ENCODE measurements around the gene VAX1. TPM values are rescaled to one million over a fixed set of nuclear protein-coding genes. Genes with fewer than 3 reads are reported as not detected.

Gene VAX1
- total RNA-seq, 1 experiment from 2014 or later: 74.4 TPM

GRCh38 chr10:117175901-117176534 lies 37.9 kb upstream of the VAX1 start:
- TSS peak; percentile 12 for BruUV-seq (replicated peaks)
- Histone ChIP-seq H3K9me3 (ENCODE audit: low read depth, low read length, poor library complexity, severe bottlenecking) (no peaks in the 10 kb centered on the region), H3K36me3 (ENCODE audit: insufficient read depth, low read length, poor library complexity, severe bottlenecking) (no peaks in the 10 kb centered on the region), H3K27ac (ENCODE audit: low read depth, low read length, poor library complexity, severe bottlenecking) (peak overlapping the region; percentile 20), H3K4me3 (ENCODE audit: low read depth, low read length, poor library complexity, severe bottlenecking) (peak overlapping the region; percentile 51), H3K27me3 (replicated peaks; ENCODE audit: insufficient read depth, low read depth, low read length, poor library complexity) (no peaks in the 10 kb centered on the region), H3K4me1 (ENCODE audit: insufficient read depth, low read length, poor library complexity, severe bottlenecking) (peaks cover 15% of the 10 kb centered on the region)
- DNase-seq (ENCODE audit: low spot score): peak; percentile 90
- ChIA-PET POLR2A (ENCODE audit: low non-redundant PET) (no interaction called here), CTCF (interaction anchor here (1.3 to 2.3 kb wide), 7 partner anchors 10 to 494 kb away, joined by 4 to 38 read pairs (median 13); no protein-coding TSS in a partner anchor)
- TF ChIP-seq, protein P1, sequence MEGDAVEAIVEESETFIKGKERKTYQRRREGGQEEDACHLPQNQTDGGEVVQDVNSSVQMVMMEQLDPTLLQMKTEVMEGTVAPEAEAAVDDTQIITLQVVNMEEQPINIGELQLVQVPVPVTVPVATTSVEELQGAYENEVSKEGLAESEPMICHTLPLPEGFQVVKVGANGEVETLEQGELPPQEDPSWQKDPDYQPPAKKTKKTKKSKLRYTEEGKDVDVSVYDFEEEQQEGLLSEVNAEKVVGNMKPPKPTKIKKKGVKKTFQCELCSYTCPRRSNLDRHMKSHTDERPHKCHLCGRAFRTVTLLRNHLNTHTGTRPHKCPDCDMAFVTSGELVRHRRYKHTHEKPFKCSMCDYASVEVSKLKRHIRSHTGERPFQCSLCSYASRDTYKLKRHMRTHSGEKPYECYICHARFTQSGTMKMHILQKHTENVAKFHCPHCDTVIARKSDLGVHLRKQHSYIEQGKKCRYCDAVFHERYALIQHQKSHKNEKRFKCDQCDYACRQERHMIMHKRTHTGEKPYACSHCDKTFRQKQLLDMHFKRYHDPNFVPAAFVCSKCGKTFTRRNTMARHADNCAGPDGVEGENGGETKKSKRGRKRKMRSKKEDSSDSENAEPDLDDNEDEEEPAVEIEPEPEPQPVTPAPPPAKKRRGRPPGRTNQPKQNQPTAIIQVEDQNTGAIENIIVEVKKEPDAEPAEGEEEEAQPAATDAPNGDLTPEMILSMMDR (conservative IDR thresholded peaks at IDR 0.05; ENCODE audit: low read depth, low read length): peak; percentile 90
- TF ChIP-seq EZH2 (IDR thresholded peaks at IDR 0.05; ENCODE audit: borderline replicate concordance, low read depth, low read length, poor library complexity, severe bottlenecking): no peak
- intact Hi-C loops (cut with micrococcal nuclease; ENCODE audit: unreplicated experiment): loop anchor here (1.0 to 2.0 kb wide), 5 partner anchors 85 to 731 kb away; no protein-coding TSS in a partner anchor

GRCh38 chr10:117175215-117175900 lies 37.3 kb upstream of the VAX1 start:
- ChIA-PET POLR2A (ENCODE audit: low non-redundant PET) (no interaction called here), CTCF (interaction anchor here (0.7 to 2.3 kb wide), 16 partner anchors 9 to 732 kb away, joined by 3 to 38 read pairs (median 4); partner anchors contain the start of gene ENO4)
- no peak for TF ChIP-seq EZH2 (IDR thresholded peaks at IDR 0.05; ENCODE audit: borderline replicate concordance, low read depth, low read length, poor library complexity, severe bottlenecking)
- TF ChIP-seq, protein P1 (conservative IDR thresholded peaks at IDR 0.05; ENCODE audit: low read depth, low read length): no peak
- DNase-seq (ENCODE audit: low spot score): no peak
- Histone ChIP-seq H3K27ac (ENCODE audit: low read depth, low read length, poor library complexity, severe bottlenecking) (peak overlapping the region; percentile 20), H3K36me3 (ENCODE audit: insufficient read depth, low read length, poor library complexity, severe bottlenecking) (no peaks in the 10 kb centered on the region), H3K4me1 (ENCODE audit: insufficient read depth, low read length, poor library complexity, severe bottlenecking) (peaks cover 15% of the 10 kb centered on the region), H3K9me3 (ENCODE audit: low read depth, low read length, poor library complexity, severe bottlenecking) (no peaks in the 10 kb centered on the region), H3K27me3 (replicated peaks; ENCODE audit: insufficient read depth, low read depth, low read length, poor library complexity) (no peaks in the 10 kb centered on the region), H3K4me3 (ENCODE audit: low read depth, low read length, poor library complexity, severe bottlenecking) (peak overlapping the region; percentile 51)
- intact Hi-C loops (cut with micrococcal nuclease; ENCODE audit: unreplicated experiment): loop anchor here (1.0 to 2.0 kb wide), 4 partner anchors 85 to 731 kb away; no protein-coding TSS in a partner anchor
- no TSS peak for BruUV-seq (replicated peaks)

DNA sequence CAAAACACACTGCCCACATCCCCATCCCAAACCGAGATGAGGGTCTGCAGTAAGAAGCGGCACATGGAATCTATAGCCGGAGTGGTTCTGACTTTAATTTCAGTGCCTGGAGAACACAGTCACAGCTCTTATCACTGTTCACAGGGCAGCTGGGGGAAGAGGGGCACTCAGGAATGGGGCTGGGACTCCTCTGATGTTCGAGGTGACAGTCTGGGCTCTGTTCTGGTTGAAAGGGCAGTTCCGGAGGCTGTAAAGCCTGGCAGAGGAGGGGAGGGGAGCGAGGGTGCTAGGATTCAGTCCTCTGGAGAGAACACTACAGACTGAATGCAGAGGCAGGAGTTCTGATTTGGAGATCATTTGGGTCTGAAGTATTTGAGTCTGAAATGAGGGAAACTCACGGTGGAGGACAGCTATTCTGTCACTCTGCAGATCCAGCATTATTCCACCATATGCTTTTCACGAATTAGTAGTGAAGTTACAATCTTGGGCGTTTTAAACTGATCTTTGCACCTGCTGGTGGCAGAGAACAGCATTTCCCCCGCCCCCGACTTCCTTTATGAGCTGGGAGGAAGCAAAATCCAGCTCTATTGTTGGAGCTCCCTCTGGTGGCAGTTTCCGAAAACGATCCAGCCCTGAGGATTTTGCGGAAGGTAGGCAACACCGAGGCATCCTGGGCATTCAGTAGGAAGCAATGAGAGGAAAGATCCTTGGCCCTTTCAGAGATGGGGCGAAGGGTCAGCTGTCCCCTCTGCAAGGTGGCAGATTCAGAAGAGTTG lies 36.6 kb upstream of the VAX1 start:
- peak overlapping the region; percentile 51 for H3K4me3 ChIP-seq (ENCODE audit: low read depth, low read length, poor library complexity, severe bottlenecking)
- no peaks in the 10 kb centered on the region for H3K36me3 ChIP-seq (ENCODE audit: insufficient read depth, low read length, poor library complexity, severe bottlenecking)
- TF ChIP-seq, protein P1 (conservative IDR thresholded peaks at IDR 0.05; ENCODE audit: low read depth, low read length): peak; percentile 93
- TF ChIP-seq EZH2 (IDR thresholded peaks at IDR 0.05; ENCODE audit: borderline replicate concordance, low read depth, low read length, poor library complexity, severe bottlenecking): no peak
- intact Hi-C loops (cut with micrococcal nuclease; ENCODE audit: unreplicated experiment): loop anchor here (1.0 to 2.0 kb wide), 4 partner anchors 84 to 730 kb away; no protein-coding TSS in a partner anchor
- POLR2A ChIA-PET (ENCODE audit: low non-redundant PET): interaction anchor here (0.5 to 0.7 kb wide), 4 partner anchors 84 to 364 kb away, joined by 3 to 4 read pairs (median 3); no protein-coding TSS in a partner anchor
- peaks cover 15% of the 10 kb centered on the region for H3K4me1 ChIP-seq (ENCODE audit: insufficient read depth, low read length, poor library complexity, severe bottlenecking)
- CTCF ChIA-PET: interaction anchor here (0.6 to 2.3 kb wide), 17 partner anchors 8 to 731 kb away, joined by 3 to 38 read pairs (median 4); partner anchors contain the start of gene ENO4
- no peaks in the 10 kb centered on the region for H3K27me3 ChIP-seq (replicated peaks; ENCODE audit: insufficient read depth, low read depth, low read length, poor library complexity)
- H3K9me3 ChIP-seq (ENCODE audit: low read depth, low read length, poor library complexity, severe bottlenecking): no peaks in the 10 kb centered on the region
- DNase-seq (ENCODE audit: low spot score): peak; percentile 96
- BruUV-seq (replicated peaks): TSS peak; percentile 70
- H3K27ac ChIP-seq (ENCODE audit: low read depth, low read length, poor library complexity, severe bottlenecking): peak overlapping the region; percentile 65

Data from A673 (cell line).